CD4-positive, alpha-beta T cell treated with Interleukin-4 for 1 hour (primary cell): ENCODE data around the gene GABRG1.

Experiments used
- DNase-seq, 2 donors: peaks; one replicate each; pipeline ENCODE4 v3.0.0-alpha.2; 2020 to 2022

GABRG1 gene

DNA sequence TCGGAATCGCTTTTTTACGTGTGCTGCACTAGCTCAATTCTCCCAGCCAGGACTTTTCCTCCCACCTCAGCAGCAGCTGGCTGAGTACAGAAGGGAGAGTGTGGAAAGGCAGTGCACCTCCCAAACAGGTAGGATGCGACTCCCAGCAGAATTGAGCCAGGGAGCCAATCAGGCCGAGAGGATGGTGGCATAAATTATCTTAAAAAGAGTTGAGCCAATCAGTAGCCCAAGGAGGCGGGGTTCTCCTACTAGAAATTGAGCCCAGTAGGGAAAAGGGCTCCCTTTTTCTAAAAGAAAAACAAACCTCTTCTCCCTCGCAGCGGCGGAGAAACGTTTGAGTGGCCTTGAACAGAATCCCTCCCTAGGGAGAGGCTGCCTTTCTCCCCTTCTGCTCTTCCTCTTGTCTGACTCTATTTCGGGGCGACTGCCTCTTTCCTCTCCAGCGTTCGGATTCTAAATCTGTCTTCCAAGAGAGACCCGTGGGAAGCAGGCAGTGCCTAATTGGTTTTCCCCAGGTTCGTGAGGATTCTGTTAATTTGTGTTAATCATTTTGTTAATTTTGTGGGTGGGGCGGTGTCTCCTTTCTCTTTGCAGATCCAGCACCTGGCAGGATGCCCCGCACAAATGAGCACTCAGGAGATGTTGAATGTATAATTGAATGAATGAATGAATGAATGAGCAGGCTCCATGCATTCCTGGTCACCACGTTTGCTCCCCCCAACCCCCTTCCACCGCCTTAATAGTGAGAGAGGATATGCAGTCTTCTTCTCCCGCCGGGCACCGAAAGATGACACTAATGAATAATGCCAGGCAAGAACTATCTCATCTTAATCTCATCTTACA lies at the start of gene GABRG1:
TSS of gene GABRG1 (minus strand) at position 142 of the 843 bp plus-strand sequence. CDS start at position 1, 141 bp downstream.
- no peak for DNase-seq

DNA sequence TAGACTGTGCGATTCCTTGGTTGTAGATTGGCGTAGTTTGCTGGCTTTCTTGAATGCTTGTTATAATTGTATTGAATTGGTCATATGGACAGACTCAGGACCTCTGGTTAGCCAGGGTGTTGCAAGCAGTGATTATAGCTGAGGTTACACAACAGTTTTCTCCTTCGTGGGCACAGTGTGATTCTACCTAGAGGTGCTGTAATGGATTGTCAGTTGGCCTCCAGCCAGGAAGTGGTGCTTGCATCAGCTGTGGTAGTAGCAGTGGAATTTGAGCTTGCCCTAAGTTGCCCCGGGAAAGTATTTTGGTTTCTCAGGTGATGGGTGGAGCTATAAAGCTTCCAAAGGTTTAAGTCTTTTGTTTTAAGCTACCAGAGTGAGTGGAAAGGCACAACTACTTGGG lies 23.1 kb upstream of the GABRG1 start:
- DNase-seq = no peak

DNA sequence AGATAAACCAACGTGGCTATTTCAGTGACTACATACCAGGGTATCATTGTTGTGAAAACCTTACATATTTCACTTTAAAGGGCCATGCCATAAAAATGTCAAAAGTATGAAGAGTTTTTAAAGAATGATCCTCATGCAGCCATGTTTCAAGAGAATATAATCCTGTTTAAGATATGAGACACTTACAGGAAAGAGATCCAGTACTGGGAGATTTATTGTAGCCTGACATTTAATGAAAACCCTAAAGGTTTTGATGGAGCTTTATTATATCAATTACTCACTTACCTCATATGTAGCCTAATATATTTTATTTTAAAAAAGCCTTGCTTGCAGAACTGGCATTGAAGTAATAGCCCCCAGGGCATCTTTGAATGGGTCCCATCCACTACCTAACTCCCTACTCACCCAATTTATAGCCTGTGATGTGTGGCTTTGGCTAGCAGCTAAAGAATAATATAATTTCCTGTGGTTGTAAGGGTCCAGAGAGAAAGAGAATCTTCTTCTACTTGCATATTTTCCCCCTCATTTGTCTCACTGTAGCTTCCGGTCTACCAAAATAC lies 7.7 kb upstream of the GABRG1 start:
- no peak for DNase-seq

DNA sequence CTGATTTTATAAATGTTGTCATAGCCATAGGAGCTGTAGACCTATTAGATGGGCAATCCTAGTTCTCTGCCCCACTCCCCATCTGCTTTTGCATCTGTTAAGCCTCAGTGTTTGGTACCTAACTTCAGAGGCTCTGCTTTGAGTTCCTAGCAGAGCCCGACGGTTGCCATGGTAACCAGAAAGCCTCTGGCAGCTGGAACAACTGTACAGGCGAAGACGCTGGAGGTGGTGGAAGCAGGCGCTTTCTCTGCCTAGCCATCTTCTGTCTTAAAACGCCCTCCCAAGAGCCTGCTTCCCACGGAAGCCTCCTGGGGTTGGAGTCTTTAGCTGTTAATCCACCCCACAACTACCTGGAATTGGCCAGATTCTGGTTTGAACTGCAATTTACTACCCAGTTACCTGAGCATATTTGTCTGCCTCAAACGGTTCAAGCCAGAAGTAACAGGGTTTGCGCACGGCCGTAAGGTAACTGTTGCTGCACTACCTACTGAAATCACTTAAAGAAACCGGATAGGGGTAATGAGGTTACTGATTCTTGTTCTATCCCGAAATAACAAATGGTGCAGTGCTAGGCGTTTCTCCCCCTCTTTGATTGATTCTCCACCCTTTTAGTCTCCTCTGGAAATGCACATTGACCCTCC lies 1.0 kb upstream of the GABRG1 start:
- no peak for DNase-seq

DNA sequence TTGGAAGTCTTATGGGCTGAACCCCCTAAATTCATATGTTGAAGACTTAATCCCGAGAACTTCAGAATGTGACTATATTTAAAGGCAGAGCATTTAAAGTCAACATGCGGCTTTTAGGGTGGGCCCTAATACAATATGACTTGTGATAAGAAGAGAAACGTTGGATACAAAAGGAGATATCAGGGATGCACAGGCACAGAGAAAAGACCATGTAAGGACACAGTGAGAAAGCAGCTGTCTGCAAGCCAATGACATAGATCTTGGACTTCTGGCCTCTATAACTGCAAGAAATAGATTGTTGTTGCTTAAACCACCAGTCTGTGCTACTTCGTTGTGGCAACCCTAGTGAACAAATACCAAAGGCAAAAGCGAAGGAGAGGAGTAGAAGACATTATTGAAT lies 42.2 kb downstream of the GABRG1 start:
- no peak for DNase-seq

DNA sequence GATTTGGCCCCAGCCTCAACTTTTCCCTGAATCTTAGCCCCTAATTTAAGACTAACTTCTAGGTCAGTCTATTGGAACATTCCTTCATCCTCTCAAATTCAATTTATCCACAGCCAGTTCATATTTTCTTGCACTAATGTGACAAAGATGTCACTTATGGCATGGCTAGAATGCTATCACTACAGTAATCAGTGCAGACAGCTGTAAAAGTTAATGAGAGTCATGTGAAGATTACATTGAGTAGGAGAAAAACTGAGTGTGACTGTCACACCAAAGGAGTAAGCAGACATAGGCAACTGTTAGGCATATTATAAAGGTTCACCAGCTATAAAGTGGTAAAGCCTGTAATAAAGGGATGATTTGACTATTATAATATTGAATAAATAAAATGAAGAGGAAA lies 42.6 kb downstream of the GABRG1 start:
- no peak for DNase-seq

DNA sequence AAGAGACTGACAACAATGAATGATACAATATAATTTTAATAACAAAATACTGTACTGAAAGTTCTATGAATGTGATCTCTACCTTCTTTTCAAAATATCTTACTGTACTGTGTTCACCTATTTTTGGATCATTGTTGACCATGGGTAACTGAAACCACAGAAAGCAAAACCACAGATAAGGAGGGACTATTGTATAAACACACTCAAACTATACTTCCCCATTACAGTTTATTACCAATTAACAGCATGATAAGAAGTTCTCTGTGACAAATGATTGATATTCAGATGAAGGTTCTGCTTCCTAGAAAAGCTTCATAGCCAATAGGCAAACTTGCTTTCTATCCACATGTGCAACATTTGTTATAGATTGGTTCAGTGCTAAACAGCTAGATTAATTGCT lies 50.1 kb downstream of the GABRG1 start:
- no peak for DNase-seq

DNA sequence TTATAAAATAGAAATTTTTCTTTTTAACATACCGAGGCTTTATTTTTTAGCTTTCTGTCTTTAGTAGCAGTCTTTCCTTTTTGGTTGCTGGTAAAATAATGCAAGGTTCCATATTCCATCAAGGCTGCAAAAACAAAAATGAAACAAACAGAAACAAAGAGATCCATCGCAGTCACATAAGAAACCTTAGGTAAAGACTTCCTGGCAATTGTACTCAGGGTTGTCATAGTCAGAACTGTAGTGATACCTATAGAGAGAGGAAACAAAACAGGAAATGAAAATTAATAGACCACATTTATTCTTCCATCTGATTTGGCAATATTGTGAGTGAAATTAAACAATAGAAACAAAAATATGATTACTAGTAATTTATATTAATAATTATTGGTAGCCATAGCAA lies 72.5 kb downstream of the GABRG1 start:
- no peak for DNase-seq

DNA sequence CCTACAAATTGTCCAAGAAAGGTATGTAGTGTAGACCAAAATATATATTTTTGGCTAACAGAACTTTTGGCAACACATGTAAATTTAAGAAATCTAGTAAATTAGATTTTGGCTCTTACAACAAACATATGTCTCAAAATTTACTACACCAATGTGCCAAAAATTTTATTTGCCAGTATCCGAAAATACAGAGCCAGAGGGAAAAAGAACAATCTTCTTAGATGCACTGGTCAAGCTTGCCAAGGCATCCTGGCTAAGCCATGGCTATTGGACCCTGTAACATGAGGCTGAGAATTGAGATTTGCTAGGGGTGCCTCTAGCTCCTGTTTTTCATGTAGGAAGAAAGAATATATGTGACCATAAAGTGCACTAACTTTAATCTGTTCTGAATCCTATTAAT lies 91.8 kb downstream of the GABRG1 start:
- no peak for DNase-seq

DNA sequence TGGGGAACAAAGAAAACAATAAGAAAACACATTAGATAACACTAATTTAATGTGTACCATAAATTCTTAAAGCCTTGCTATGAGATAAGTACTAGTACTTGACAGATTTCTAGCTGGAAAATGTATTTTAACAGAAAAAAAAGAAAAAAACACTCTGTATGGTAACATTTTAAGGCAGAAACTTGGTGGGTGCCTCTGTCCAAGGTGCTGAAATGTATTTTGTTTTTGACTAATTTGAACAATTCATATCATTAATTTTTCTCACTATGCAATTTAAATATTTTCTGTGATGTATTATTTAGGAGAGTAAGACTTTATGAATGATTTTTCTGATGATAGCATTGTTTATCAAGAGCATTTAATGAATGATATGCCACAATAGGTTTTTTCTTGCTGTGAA lies 107.5 kb downstream of the GABRG1 start:
- DNase-seq = no peak

DNA sequence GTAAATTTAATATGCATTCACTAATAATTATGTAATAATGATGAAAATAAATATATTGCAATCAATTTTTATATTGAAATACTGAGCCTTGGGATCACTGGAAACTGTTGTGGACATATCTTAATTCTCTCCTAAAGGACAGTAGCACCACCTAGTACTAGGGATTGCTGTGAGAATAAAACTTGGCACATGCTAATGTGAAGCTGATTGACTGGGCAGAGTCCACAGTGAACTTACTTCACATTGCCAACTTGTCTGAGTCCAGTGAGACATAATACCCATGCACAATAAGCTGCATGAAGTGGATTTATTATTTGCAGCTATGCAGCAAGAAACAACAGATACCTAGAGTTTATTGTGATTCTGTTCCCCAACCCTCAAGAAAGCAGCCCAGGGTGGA lies 131.1 kb downstream of the GABRG1 start:
- DNase-seq = no peak

DNA sequence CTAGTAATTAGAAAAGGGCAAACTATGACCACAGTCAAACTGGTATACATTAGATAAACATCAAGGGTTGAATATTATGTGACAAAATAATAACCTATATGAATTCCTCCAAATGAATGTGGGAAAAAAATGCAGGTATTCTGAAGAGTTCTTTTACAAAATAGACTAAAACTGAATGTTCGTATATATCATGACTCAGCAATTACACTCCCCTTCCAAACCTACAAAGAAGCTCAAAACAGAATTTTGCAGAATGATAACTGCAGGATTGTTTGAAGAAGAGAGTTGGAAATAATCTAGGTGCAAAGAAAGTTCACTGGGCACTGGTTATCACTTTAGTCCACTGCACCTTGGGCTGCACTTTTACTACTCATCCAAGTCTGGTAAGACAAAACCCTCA lies 134.1 kb downstream of the GABRG1 start:
- DNase-seq = no peak

DNA sequence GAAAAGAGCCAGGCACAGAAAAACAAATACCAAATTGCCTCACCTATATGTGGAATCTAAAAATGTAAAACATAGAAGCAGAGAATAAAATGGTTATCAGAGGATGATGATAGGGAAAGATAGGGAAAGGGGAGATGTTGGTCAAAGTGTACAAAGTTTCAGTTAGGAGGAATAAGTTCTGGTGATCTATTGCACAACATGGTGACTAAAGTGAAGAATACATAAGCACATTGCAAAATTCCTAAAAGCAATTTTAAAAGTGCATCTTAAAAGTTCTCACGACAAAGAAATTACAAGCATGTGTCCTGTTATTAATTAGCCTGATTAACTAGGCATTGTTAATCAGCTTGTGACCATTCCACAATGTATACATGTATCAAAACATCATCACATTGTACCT lies 136.0 kb downstream of the GABRG1 start:
- no peak for DNase-seq
